Neuronal stem cell (in vitro differentiated cells): ENCODE results near the gene CNTN5.

Experiments used
- DNase-seq: peaks from one replicate; pipeline ENCODE4 v3.0.0-alpha.2; 2013; ENCODE audit warnings: low spot score
- H2AFZ ChIP-seq: one replicate; pipeline ENCODE4 v1.6.1; 2013; ENCODE audit warnings: mild to moderate bottlenecking, low read length, inconsistent platforms
- H2AK5ac ChIP-seq: 2 replicates; pipeline ENCODE4 v1.6.1; 2013; ENCODE audit warnings: low read depth, mild to moderate bottlenecking, inconsistent platforms, low read length, moderate library complexity, mixed read lengths
- H2BK120ac ChIP-seq: 2 replicates; pipeline ENCODE4 v1.6.1; 2013; ENCODE audit warnings: low read depth, mild to moderate bottlenecking, inconsistent platforms, low read length, moderate library complexity, mixed read lengths
- H2BK12ac ChIP-seq: one replicate; pipeline ENCODE4 v1.6.1; 2013; ENCODE audit warnings: low read length, inconsistent platforms
- H2BK15ac ChIP-seq: 2 replicates; pipeline ENCODE4 v1.6.1; 2013; ENCODE audit warnings: mild to moderate bottlenecking, low read length, inconsistent platforms, mixed read lengths
- H2BK5ac ChIP-seq: one replicate; pipeline ENCODE4 v1.6.1; 2013; ENCODE audit warnings: inconsistent platforms, mild to moderate bottlenecking, low read length, moderate library complexity
- H3K14ac ChIP-seq: one replicate; pipeline ENCODE4 v1.6.1; 2013; ENCODE audit warnings: low read length, inconsistent platforms
- H3K18ac ChIP-seq: 2 replicates; pipeline ENCODE4 v1.6.1; 2013; ENCODE audit warnings: low read length, inconsistent platforms
- H3K23ac ChIP-seq: 2 replicates; pipeline ENCODE4 v1.6.1; 2013; ENCODE audit warnings: low read depth, mild to moderate bottlenecking, mixed read lengths, low read length, inconsistent platforms; ENCODE audit not compliant: poor library complexity
- H3K27ac ChIP-seq: replicated peaks from 3 replicates; pipeline ENCODE4 v1.5.1; 2013; ENCODE audit warnings: low read length, inconsistent platforms
- H3K27me3 ChIP-seq, 3 experiments: 2 replicates each; pipeline ENCODE4 v1.6.1; 2013; ENCODE audit warnings: low read length in 3 of 3, mild to moderate bottlenecking in 2 of 3, inconsistent platforms in 1 of 3, low read depth in 1 of 3, mixed read lengths in 1 of 3, moderate library complexity in 1 of 3; ENCODE audit not compliant: control insufficient read depth in 3 of 3, insufficient read depth in 3 of 3
- H3K36me3 ChIP-seq, 2 donors: replicated peaks in 1 of 2; 2 replicates each; pipeline ENCODE4 v1.6.1; 2013; ENCODE audit warnings: low read length in 2 of 2; ENCODE audit not compliant: control insufficient read depth in 2 of 2, insufficient read depth in 2 of 2
- H3K4ac ChIP-seq: 2 replicates; pipeline ENCODE4 v1.6.1; 2013; ENCODE audit warnings: inconsistent platforms, mild to moderate bottlenecking, low read length, moderate library complexity
- H3K4me1 ChIP-seq, 2 donors: 1 replicate in 1 of 2; 2 replicates in 1 of 2; pipeline ENCODE4 v1.6.1; 2013; ENCODE audit warnings: low read length in 2 of 2, low read depth in 1 of 2; ENCODE audit not compliant: control insufficient read depth in 2 of 2, insufficient read depth in 1 of 2
- H3K4me2 ChIP-seq: one replicate; pipeline ENCODE4 v1.6.1; 2013; ENCODE audit warnings: mild to moderate bottlenecking, low read length, inconsistent platforms; ENCODE audit not compliant: insufficient read depth, poor library complexity, severe bottlenecking
- H3K4me3 ChIP-seq, 2 donors: 2 replicates each; pipeline ENCODE4 v1.5.1; 2013; ENCODE audit warnings: low read length in 2 of 2, mild to moderate bottlenecking in 2 of 2, inconsistent platforms in 1 of 2, moderate library complexity in 1 of 2
- H3K79me1 ChIP-seq: one replicate; pipeline ENCODE4 v1.6.1; 2013; ENCODE audit warnings: low read depth, mild to moderate bottlenecking, inconsistent platforms, low read length, moderate library complexity
- H3K9ac ChIP-seq: one replicate; pipeline ENCODE4 v1.6.1; 2013; ENCODE audit warnings: mild to moderate bottlenecking, low read depth, low read length, inconsistent platforms; ENCODE audit not compliant: poor library complexity
- H3K9me3 ChIP-seq, 2 donors: replicated peaks in 1 of 2; 2 replicates each; pipeline versions ENCODE3 to v1.6.1; 2013; ENCODE audit warnings: low read length in 2 of 2, mild to moderate bottlenecking in 2 of 2, inconsistent platforms in 1 of 2, low read depth in 1 of 2, mixed read lengths in 1 of 2, moderate library complexity in 1 of 2; ENCODE audit not compliant: control insufficient read depth in 2 of 2, insufficient read depth in 1 of 2
- H4K8ac ChIP-seq: one replicate; pipeline ENCODE4 v1.6.1; 2013; ENCODE audit warnings: low read depth, mild to moderate bottlenecking, inconsistent platforms, low read length, moderate library complexity
- H4K91ac ChIP-seq: one replicate; pipeline ENCODE4 v1.6.1; 2013; ENCODE audit warnings: low read length, low read depth, mild to moderate bottlenecking, inconsistent platforms; ENCODE audit not compliant: poor library complexity
- WGBS, 2 donors: extraction: QIAGEN DNeasy Blood & Tissue Kit; methylation state at CpG; one replicate each; pipeline ENCODE4 v1.1.7; 2013; ENCODE audit warnings: missing lambda C conversion rate in 2 of 2, mixed read lengths in 1 of 2; ENCODE audit not compliant: insufficient read length in 2 of 2, insufficient replicate concordance in 1 of 2; ENCODE audit errors: extremely low coverage in 2 of 2; 5-methylcytosine and 5-hydroxymethylcytosine counted together

The CNTN5 gene

GRCh38 chr11:100205926-100206325 lies 1185.2 kb downstream of the CNTN5 start:
- no peaks in the 10 kb centered on the region for H3K36me3 ChIP-seq
- no peak overlapping the region for H2AK5ac ChIP-seq
- H3K9me3 ChIP-seq: no peaks in the 10 kb centered on the region
- H3K79me1 ChIP-seq: no peaks in the 10 kb centered on the region
- H3K4me3 ChIP-seq: no peak overlapping the region
- no peak overlapping the region for H3K4me2 ChIP-seq
- no peaks in the 10 kb centered on the region for H3K4me1 ChIP-seq
- H3K4ac ChIP-seq: no peak overlapping the region
- H3K23ac ChIP-seq: no peak overlapping the region
- no peak overlapping the region for H3K27ac ChIP-seq
- H4K91ac ChIP-seq: no peak overlapping the region
- no peak overlapping the region for H2AFZ ChIP-seq
- H2BK120ac ChIP-seq: no peak overlapping the region
- no peak overlapping the region for H3K18ac ChIP-seq
- H3K14ac ChIP-seq: no peak overlapping the region
- no peak overlapping the region for H3K9ac ChIP-seq
- no peak overlapping the region for H2BK12ac ChIP-seq
- DNase-seq: no peak
- H4K8ac ChIP-seq: no peak overlapping the region
- H2BK5ac ChIP-seq: no peak overlapping the region
- WGBS, 2 donors: no CpG with 5 or more reads among the region's 2 CpGs
- H3K27me3 ChIP-seq: no peaks in the 10 kb centered on the region
- no peak overlapping the region for H2BK15ac ChIP-seq

GRCh38 chr11:100208207-100208606 lies 1187.5 kb downstream of the CNTN5 start:
- no peak overlapping the region for H3K27ac ChIP-seq
- no peaks in the 10 kb centered on the region for H3K36me3 ChIP-seq
- H3K9me3 ChIP-seq: no peaks in the 10 kb centered on the region
- H2BK120ac ChIP-seq: no peak overlapping the region
- H3K9ac ChIP-seq: no peak overlapping the region
- H2AK5ac ChIP-seq: no peak overlapping the region
- no peaks in the 10 kb centered on the region for H3K27me3 ChIP-seq
- H2BK12ac ChIP-seq: no peak overlapping the region
- H3K4me3 ChIP-seq: no peak overlapping the region
- DNase-seq: no peak
- no peak overlapping the region for H2BK15ac ChIP-seq
- H2BK5ac ChIP-seq: no peak overlapping the region
- no peak overlapping the region for H2AFZ ChIP-seq
- no peak overlapping the region for H3K4me2 ChIP-seq
- H4K91ac ChIP-seq: no peak overlapping the region
- no peaks in the 10 kb centered on the region for H3K79me1 ChIP-seq
- no peak overlapping the region for H3K18ac ChIP-seq
- no peak overlapping the region for H3K23ac ChIP-seq
- no peak overlapping the region for H3K4ac ChIP-seq
- no peak overlapping the region for H4K8ac ChIP-seq
- WGBS, 2 donors: no CpG with 5 or more reads among the region's 2 CpGs
- H3K14ac ChIP-seq: no peak overlapping the region
- no peaks in the 10 kb centered on the region for H3K4me1 ChIP-seq

DNA sequence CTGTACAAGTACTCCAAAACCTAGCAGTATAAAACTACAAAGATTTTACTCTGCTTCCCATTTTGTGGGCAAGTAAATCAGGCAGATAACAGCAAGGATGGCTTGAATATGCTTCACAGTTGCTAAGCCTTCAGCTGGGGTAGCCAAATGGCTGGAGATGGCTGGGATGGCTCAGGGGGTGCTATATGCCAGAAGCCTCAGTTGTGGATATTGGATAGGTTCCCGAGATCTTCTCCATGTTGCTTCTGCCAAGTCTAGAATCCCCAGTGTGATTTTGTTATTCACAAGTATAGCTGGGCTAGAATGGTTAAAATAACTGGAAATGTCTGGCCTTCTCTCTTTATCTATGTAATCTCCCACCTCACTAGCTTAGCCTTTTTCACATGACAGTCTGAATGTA lies 1194.0 kb downstream of the CNTN5 start:
- H3K79me1 ChIP-seq: no peaks in the 10 kb centered on the region
- H2BK5ac ChIP-seq: no peak overlapping the region
- no peak overlapping the region for H3K23ac ChIP-seq
- no peak overlapping the region for H3K14ac ChIP-seq
- H3K27ac ChIP-seq: no peak overlapping the region
- H3K27me3 ChIP-seq: no peaks in the 10 kb centered on the region
- no peak overlapping the region for H3K18ac ChIP-seq
- H3K4me1 ChIP-seq: no peaks in the 10 kb centered on the region
- no peak for DNase-seq
- H3K4me2 ChIP-seq: no peak overlapping the region
- no peaks in the 10 kb centered on the region for H3K9me3 ChIP-seq
- no peak overlapping the region for H3K9ac ChIP-seq
- no peak overlapping the region for H3K4me3 ChIP-seq
- H4K91ac ChIP-seq: no peak overlapping the region
- H4K8ac ChIP-seq: no peak overlapping the region
- no peak overlapping the region for H2BK12ac ChIP-seq
- no peak overlapping the region for H3K4ac ChIP-seq
- H2AFZ ChIP-seq: no peak overlapping the region
- no peak overlapping the region for H2BK120ac ChIP-seq
- H2BK15ac ChIP-seq: no peak overlapping the region
- no CpG with 5 or more reads among the region's 1 CpG for WGBS, 2 donors
- no peak overlapping the region for H2AK5ac ChIP-seq
- H3K36me3 ChIP-seq: no peaks in the 10 kb centered on the region

DNA sequence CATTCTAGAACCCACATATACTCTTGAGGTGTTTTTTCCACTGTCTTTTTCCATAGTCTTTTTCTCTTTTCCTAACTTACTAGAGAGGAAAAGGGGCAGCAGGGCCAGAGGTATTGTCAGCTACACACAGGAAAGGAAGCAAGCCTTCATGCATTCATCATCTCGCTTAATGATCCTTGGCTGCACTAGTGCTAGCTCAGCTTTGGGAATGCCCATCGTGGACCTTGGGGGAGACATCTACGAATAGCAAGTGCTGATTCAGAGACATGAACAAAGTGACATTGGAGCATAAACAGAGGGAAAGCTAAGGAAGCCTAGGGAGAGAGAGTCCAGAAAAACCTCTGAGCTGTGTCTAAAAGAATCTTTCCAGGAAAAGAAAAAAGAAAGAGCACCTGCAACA lies 1200.1 kb downstream of the CNTN5 start:
- Histone ChIP-seq H2BK5ac (no peak overlapping the region), H3K4me1 (peaks cover 0 to 6% of the 10 kb centered on the region in 2 donors), H3K9me3 (no peaks in the 10 kb centered on the region), H3K79me1 (no peaks in the 10 kb centered on the region), H3K9ac (no peak overlapping the region), H3K27ac (peak overlapping the region; percentile 3), H3K36me3 (no peaks in the 10 kb centered on the region), H2AFZ (peak overlapping the region; percentile 9), H3K4me3 (no peak overlapping the region), H2BK15ac (no peak overlapping the region), H3K18ac (no peak overlapping the region), H3K27me3 (no peaks in the 10 kb centered on the region), H4K8ac (no peak overlapping the region), H3K14ac (no peak overlapping the region), H2BK120ac (no peak overlapping the region), H4K91ac (no peak overlapping the region), H3K4ac (no peak overlapping the region), H2BK12ac (no peak overlapping the region), H2AK5ac (no peak overlapping the region), H3K4me2 (no peak overlapping the region), H3K23ac (no peak overlapping the region)
- no CpG with 5 or more reads among the region's 3 CpGs for WGBS, 2 donors
- DNase-seq: peak; percentile 9
